Measurements from ENCODE around the gene C6orf15. TPM values are rescaled to one million over a fixed set of nuclear protein-coding genes. Genes with fewer than 3 reads are reported as not detected.
"Not testable (repeated sequence)": the region's sequence is repeated elsewhere in the genome, so short reads cannot be mapped to it uniquely, and the experiment has no call there.

C6orf15 gene
- total and polyA plus RNA-seq, 7 donors = not detected

GRCh38 chr6:31074401-31074800, 38.0 kb downstream of the C6orf15 start:
- DNase-seq = no peak
- Histone ChIP-seq H3K4me1 (no peaks in the 10 kb centered on the region), H3K27me3 (ENCODE audit: insufficient read depth in 3 of 3, low read length in 2 of 3) (no peaks in the 10 kb centered on the region), H3K36me3 (ENCODE audit: insufficient read depth in 1 of 2, low read depth in 1 of 2) (no peaks in the 10 kb centered on the region), H3K4me3 (no peak overlapping the region), H3K9me3 (no peaks in the 10 kb centered on the region), H3K27ac (no peak overlapping the region)
- intact Hi-C loops (cut with DNase I) = no loop called here
- WGBS, 3 donors = 80 to 84% (median 83%) methylated on average over 4 of the region's 4 CpGs
- ATAC-seq = no peak
- TF ChIP-seq, protein P1, sequence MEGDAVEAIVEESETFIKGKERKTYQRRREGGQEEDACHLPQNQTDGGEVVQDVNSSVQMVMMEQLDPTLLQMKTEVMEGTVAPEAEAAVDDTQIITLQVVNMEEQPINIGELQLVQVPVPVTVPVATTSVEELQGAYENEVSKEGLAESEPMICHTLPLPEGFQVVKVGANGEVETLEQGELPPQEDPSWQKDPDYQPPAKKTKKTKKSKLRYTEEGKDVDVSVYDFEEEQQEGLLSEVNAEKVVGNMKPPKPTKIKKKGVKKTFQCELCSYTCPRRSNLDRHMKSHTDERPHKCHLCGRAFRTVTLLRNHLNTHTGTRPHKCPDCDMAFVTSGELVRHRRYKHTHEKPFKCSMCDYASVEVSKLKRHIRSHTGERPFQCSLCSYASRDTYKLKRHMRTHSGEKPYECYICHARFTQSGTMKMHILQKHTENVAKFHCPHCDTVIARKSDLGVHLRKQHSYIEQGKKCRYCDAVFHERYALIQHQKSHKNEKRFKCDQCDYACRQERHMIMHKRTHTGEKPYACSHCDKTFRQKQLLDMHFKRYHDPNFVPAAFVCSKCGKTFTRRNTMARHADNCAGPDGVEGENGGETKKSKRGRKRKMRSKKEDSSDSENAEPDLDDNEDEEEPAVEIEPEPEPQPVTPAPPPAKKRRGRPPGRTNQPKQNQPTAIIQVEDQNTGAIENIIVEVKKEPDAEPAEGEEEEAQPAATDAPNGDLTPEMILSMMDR (IDR thresholded peaks at IDR 0.05) = no peak

DNA sequence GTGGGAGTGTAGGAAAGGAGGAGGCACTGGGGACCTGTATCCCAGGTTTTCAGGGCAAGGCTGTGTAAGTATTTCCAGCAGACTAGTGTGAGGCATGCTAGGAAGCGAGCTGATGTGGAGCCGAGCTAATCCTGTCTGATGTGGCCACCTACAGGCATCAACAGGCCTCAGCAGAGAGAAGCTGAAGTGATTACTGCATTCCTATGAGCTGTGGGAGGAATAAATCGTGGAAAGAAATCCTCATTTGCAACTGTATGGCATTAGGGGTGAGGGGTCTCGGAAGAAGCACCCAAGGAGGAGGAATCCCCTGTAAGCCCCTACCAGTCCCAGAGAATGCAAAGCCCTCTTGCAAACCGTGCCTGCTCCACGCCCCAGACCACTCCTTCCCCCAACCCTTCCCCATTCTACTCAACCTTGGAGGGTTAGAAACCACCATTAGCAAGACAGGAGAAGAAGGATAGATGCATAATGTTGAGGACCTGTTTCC, 41.6 kb downstream of the C6orf15 start:
- ATAC-seq = peak; percentile 57 to 82 (median 74)
- no peaks in the 10 kb centered on the region for H3K9me3 ChIP-seq
- H3K27me3 ChIP-seq (ENCODE audit: insufficient read depth in 3 of 3, low read length in 2 of 3) = no peaks in the 10 kb centered on the region
- H3K27ac ChIP-seq = no peak overlapping the region
- 52 to 69% (median 53%) methylated on average over 6 of the region's 6 CpGs for WGBS, 3 donors
- no peak overlapping the region for H3K4me3 ChIP-seq
- H3K4me1 ChIP-seq = no peaks in the 10 kb centered on the region
- DNase-seq = no peak
- intact Hi-C loops (cut with DNase I) = no loop called here
- no peaks in the 10 kb centered on the region for H3K36me3 ChIP-seq (ENCODE audit: insufficient read depth in 1 of 2, low read depth in 1 of 2)
- TF ChIP-seq, protein P1 (IDR thresholded peaks at IDR 0.05) = peak; percentile 31

DNA sequence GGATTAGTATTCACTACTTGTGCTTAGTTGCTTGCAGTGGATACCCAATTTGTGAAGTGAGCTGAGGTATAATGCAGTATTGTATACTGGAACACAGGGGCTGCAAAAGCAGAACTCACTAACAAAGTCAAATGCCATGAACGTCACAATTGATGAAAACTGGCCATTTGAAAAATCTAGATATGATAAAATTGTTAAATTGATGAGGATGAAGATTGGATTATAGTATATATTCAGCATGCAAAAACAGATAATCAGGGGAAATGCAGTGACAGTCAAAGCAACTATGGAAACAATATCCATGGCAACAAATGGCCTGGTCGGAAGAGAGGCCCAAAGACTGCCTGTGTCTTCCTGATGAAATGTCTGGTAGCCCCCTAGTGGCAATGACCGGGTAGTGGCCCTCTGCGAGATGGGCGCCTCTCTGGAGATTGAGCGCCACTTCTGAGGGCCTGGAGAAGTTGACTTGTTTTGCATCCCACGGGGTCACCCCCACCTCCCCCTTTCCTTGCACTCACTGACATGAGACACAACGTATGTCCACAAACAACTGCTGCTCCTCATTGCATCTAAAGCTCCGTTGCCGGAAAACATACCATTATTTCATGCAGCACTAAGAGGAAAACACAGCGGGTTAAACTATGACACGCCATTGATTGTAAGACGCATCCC, 43.6 kb downstream of the C6orf15 start:
- intact Hi-C loops (cut with DNase I) = loop anchor here in 1 of 2 donors (2.0 kb wide), 1 partner anchor 154 kb away; the partner anchor contains the start of gene VARS2
- H3K4me3 ChIP-seq = no peak overlapping the region
- 48 to 54% (median 52%) methylated on average over 13 of the region's 13 CpGs for WGBS, 3 donors

GRCh38 chr6:31067891-31068668, 44.3 kb downstream of the C6orf15 start:
- intact Hi-C loops (cut with DNase I) = loop anchor here in 1 of 2 donors (2.0 kb wide), 1 partner anchor 153 kb away; the partner anchor contains the start of gene VARS2

More for the DNA sequence above, 43.6 kb downstream of the C6orf15 start:
- no peaks in the 10 kb centered on the region for H3K4me1 ChIP-seq
- TF ChIP-seq, protein P1 (IDR thresholded peaks at IDR 0.05) = peak; percentile 86
- DNase-seq (peak; percentile 75 to 81), ATAC-seq (peak; percentile 85 to 95 (median 94))
- no peaks in the 10 kb centered on the region for H3K36me3 ChIP-seq (ENCODE audit: insufficient read depth in 1 of 2, low read depth in 1 of 2)
- H3K27ac ChIP-seq = no peak overlapping the region
- no peaks in the 10 kb centered on the region for H3K27me3 ChIP-seq (ENCODE audit: insufficient read depth in 3 of 3, low read length in 2 of 3)
- H3K9me3 ChIP-seq = no peaks in the 10 kb centered on the region

GRCh38 chr6:31067028-31067427, 45.3 kb downstream of the C6orf15 start:
- intact Hi-C loops (cut with DNase I); H3K36me3 ChIP-seq (ENCODE audit: insufficient read depth in 1 of 2, low read depth in 1 of 2); H3K27ac ChIP-seq; ATAC-seq; H3K27me3 ChIP-seq (ENCODE audit: insufficient read depth in 3 of 3, low read length in 2 of 3); H3K4me3 ChIP-seq; DNase-seq; H3K9me3 ChIP-seq; H3K4me1 ChIP-seq: not testable (repeated sequence)
- 85 to 94% (median 92%) methylated on average over 20 to 23 of the region's 32 CpGs for WGBS, 3 donors

More at GRCh38 chr6:31067891-31068668, 44.3 kb downstream of the C6orf15 start:
- not testable (repeated sequence) for H3K9me3 ChIP-seq; DNase-seq; ATAC-seq; H3K27me3 ChIP-seq (ENCODE audit: insufficient read depth in 3 of 3, low read length in 2 of 3); H3K27ac ChIP-seq; H3K4me3 ChIP-seq; H3K4me1 ChIP-seq; H3K36me3 ChIP-seq (ENCODE audit: insufficient read depth in 1 of 2, low read depth in 1 of 2)
- WGBS, 3 donors = 72 to 90% (median 77%) methylated on average over 5 to 6 of the region's 11 CpGs

All from psoas muscle (tissue), 8 donors.